HL-60/S4 (cell line): Measurements from ENCODE around the gene MAPK10.

ENCODE experiments used
- in situ Hi-C: fragments of 300-500 bp; cut with MboI; formaldehyde crosslinking; loops from 2 replicates; pipeline ENCODE4 v1.14.3; 2022; ENCODE audit warnings: low sequenced_read_pairs

The MAPK10 gene

GRCh38 chr4:86280246-86280645 lies 79.6 kb downstream of the MAPK10 start:
- in situ Hi-C loops: no loop called here

DNA sequence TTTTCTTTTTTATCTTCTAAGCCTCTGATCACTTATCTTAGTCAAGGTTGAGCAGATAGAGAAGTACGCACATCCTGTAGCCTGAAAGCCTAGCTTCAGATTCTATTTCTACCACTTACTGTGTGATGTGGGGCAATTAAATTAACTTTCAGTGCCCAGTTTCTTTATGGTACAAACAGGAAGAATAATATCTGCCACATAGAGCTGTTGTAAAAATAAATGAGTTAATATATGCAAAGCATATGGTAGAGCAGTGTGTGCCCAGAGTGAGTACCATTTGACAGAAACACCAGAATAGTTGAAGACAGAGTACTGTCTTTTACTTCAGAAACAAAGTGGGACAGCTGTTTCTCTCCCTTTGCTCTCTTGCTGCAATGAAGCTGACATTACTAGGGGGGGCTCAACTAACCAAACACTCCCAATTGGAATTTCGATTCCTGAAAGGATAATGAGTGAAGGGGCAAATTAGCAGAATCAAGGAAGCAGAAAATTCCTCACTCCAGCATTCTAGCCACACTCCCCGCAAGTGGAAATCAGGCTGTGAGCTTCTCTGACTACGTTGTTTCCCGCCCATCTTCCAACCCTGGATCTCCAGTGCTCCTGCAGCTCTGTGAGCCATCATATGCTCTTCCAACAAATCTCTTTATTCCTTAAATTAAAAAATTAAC lies 80.4 kb downstream of the MAPK10 start:
- in situ Hi-C loops: no loop called here

DNA sequence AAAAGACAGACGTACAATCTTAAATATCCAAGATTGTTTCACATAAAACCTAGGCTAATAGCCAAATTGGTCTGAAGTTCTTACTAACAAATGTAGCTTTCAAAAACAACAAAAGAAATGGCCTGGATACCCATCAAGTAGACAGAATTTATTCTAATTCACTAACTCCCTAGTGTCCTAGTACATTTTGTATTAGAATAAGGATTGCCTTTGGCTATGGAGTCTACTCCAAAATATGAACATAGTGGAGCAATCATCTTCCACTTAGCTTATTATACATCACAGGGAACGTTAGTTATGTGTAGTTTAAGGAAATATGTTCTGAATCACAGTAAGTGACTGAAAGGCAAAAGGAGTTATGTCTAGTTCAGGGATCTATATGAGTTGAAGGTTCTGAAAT lies 81.7 kb downstream of the MAPK10 start:
- in situ Hi-C loops: no loop called here

GRCh38 chr4:86274642-86275041 lies 85.2 kb downstream of the MAPK10 start:
- in situ Hi-C loops: no loop called here

DNA sequence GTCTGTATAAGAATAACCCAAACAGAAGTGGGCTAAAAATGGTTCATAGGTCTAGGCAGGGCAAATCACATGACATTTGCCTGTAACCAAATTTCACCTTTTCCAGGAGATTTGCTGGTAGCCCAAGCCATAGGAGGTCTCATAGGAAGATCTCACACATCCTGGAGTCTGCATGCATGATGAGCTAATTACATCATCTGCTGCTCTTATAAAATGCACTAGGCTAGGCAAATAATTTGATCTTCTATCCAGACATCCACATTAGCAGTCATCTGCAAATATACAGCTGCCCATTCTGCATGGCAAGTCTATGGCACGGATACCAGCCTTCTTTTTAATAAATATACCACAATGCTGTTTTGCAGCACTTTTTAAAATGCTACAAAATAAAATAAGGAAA lies 87.2 kb downstream of the MAPK10 start:
- in situ Hi-C loops: no loop called here

- in situ Hi-C loops: no loop called here
These were observed 88.8 kb downstream of the MAPK10 start for GRCh38 chr4:86271057-86271456.

- in situ Hi-C loops: no loop called here
These were observed 90.5 kb downstream of the MAPK10 start for GRCh38 chr4:86269354-86269753.

DNA sequence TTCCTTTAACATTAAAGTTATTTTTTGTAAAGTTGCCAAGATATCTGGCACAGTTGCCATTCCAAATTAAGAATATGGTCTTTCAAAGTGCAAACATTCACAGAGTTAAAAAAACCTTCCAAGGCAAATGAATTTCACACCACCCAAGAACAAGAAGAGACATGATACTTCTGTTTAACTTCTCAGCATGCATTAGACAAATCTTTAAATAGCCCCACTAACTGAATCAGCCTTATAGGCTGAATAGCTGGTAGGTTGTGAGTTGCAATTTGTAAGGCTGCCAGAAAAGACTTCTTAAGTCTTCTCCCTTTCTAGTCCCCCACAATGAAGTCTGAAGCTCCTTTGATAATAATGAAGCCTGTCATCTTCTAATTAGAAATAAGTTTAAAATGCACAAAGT lies 95.6 kb downstream of the MAPK10 start:
- in situ Hi-C loops: no loop called here

DNA sequence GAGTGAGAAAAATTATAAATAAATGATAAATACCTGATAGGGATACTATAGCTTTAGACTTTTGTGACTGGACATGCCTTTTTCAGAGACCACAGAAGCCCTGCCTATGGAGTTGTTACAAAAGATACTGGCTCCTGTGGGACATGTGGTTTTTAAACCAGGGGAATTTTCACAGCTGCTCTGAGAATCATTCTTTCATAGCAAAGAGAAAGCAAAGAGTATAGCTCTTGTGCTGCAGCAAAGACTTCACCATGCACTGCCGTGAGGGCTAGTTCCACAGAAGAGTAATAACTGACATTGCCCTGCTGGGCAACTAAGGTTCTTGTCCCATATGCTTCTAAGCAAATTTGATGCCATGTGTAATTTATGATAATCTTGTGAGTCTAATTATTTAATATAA lies 98.2 kb downstream of the MAPK10 start:
- in situ Hi-C loops: no loop called here

DNA sequence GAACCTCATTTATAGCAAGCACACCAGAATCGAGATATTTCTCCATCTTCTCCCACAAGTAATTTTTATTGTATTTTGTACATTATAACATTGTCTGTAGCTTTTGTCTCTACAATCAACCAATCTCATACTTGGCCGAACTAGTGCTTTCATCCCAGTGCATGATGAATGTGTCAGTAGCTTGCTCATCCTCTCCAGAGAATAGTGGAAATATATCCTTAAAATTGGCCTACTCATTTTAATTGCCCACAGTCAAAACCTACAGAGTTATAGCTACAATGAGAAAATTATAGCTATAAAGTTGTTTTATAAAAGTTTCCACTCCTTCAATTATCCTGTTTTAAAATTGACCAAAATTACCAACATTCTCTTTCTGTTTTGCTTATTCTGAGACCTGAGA lies 103.8 kb downstream of the MAPK10 start:
- in situ Hi-C loops: no loop called here

- in situ Hi-C loops: no loop called here
These were observed 109.2 kb downstream of the MAPK10 start for GRCh38 chr4:86250619-86251018.

- in situ Hi-C loops: no loop called here
These were observed 109.8 kb downstream of the MAPK10 start for GRCh38 chr4:86250006-86250405.

- in situ Hi-C loops: no loop called here
These were observed 110.8 kb downstream of the MAPK10 start for GRCh38 chr4:86249074-86249473.

- in situ Hi-C loops: no loop called here
These were observed 111.9 kb downstream of the MAPK10 start for GRCh38 chr4:86247906-86248305.

GRCh38 chr4:86247320-86247719 lies 112.5 kb downstream of the MAPK10 start:
- in situ Hi-C loops: no loop called here

- in situ Hi-C loops: no loop called here
These were observed 116.1 kb downstream of the MAPK10 start for GRCh38 chr4:86243750-86244149.

DNA sequence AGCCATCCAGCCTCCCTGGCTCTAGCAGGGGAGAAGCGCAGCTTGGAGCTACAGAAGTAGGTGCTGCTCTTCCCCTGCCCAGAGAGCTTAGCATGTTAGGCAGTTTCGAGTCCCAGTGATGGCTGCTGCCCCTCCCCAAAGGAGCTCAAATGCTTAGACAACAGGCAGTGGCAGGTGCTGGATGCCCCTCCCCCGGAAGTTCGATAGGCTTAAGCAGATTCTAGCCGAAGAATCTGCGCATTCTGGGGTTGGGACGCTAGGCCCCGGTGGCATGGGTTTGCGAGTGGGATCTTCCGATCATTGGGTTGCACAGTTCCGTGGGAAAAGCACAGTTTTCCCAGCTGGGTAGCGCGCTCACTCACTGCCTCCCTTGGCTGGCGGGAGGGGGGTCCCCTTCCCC lies 117.2 kb downstream of the MAPK10 start:
- in situ Hi-C loops: no loop called here

DNA sequence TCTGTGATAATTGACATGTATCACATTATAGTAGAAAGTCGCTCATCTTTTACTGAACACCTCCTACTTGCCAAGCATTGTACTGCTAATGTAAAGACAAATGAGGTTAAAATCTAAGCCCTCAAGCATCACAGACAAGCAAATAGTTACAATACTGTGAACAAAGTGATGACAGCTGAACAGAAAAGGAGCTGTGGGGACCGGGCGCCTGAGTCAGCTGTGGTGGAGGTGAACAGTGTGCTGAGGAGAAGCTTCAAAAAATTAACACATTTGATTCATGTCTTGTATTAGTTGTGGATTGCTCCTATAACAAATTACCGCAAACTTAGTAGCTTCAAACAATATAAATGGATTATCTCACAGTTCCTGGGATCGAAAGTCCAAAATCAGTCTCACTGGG lies 124.3 kb downstream of the MAPK10 start:
- in situ Hi-C loops: no loop called here

DNA sequence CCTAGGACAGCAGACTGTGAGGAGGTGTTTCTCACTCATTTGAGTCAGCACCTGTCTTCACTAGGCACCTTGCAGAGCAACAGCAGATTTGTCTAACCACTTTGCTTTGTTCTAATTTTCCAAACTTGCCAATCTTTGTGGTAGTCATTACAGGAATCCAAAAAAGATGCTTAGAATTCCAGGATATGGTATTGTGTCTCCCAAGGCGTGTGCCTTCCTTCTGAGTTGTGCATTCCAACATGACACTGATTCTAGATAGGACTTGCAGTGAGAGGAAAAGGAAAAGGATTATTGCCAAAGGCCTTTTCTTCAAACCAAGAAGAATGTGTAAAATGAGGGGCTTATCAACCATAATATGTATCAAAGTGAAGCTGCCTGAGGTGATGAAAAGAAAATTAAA lies 126.2 kb downstream of the MAPK10 start:
- in situ Hi-C loops: no loop called here

GRCh38 chr4:86233090-86233489 lies 126.8 kb downstream of the MAPK10 start:
- in situ Hi-C loops: no loop called here

GRCh38 chr4:86223472-86223871 lies 136.4 kb downstream of the MAPK10 start:
- in situ Hi-C loops: no loop called here

GRCh38 chr4:86221002-86221401 lies 138.9 kb downstream of the MAPK10 start:
- in situ Hi-C loops: no loop called here

DNA sequence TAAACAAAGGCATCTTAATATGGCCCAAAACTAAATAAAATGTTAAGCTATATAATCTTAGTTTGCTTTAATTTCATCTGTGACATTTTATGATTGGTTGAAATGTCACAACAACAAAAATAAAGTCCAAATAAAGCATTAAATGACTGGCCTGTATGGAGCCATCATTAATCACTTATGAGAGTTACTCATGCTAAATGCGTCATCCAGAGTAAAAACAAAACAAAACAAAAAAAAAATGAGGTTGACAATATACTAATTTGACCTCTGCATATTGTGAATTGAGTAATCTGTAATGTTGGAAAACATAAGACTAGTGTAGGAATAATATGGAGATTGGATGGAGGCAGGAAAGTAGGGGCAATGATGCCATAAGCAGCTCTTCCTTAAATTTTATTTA lies 139.7 kb downstream of the MAPK10 start:
- in situ Hi-C loops: no loop called here
